GM12892 (cell line): ENCODE measurements around the gene ABCG5.

Experiments used
- DNase-seq: peaks from one replicate; pipeline ENCODE4 v3.0.0; 2011; ENCODE audit not compliant: insufficient read length
- FAIRE-seq: peaks from 2 replicates; lab custom pipeline; 2011; peaks lifted over from hg19 to GRCh38; lab: Jason Lieb, UNC
- POLR2A ChIP-seq: IDR thresholded peaks from 2 replicates; pipeline ENCODE4 v1.6.1; 2011; ENCODE audit warnings: low read depth, low read length, control low read depth
- POLR2AphosphoS5 ChIP-seq: IDR thresholded peaks from 2 replicates; pipeline ENCODE4 v1.6.1; 2011; ENCODE audit warnings: low read depth, low read length, control low read depth
- TAF1 ChIP-seq: IDR thresholded peaks from 2 replicates; pipeline ENCODE4 v1.6.1; 2011; ENCODE audit warnings: low read depth, mild to moderate bottlenecking, control low read depth, low read length, borderline replicate concordance

The ABCG5 gene

DNA sequence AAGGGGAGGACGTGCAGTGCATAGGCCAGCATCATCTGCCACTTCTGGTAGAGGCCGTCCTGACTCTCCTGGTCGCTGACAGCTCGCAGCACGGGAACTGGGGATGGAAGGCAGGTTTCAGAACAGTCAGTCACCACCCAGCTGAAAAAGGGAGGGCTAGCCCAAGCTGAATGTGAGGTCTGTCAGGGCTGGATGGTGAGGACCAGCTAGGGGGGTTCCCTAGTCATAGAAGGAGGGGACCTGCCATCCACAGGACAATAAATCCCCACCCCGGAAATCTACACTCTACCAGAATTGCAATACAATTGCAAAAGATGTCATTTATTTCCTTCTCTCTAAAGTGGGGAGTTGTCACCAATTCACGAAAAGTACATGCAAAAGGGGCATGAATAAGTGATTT is 15.8 kb downstream of the ABCG5 start:
- DNase-seq (no peak), FAIRE-seq (no peak)
- TF ChIP-seq TAF1 (no peak), POLR2AphosphoS5 (no peak), POLR2A (no peak)

DNA sequence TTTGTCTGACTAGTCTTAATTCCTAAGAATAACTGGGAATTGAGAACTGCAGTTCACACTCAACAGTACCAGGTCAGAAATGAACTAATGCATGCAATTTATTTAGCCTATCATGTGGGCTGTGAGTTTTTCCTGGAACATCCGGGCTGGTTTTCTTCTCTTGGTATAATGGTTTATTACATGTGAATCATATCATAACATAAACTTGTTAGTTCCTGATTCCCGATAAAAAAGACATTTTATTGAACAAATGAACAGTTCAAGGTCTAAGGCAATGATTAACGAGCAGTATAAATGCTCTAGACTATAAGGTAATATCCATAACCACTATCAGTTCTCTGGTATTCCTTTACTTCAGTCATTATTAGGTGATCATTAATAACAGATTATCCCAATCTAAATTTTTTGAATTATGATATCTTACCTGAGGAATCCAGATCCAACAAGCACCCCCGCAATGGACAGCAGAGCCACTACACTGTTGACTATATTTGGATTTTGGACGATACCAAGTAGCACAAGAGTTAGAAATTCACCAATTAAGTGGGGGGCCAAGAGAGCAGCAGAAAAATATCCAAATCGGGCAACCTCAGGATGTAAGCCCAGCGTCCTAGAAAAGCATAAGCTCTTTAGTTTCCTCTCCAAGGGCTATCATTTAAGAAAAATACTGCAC is 19.0 kb downstream of the ABCG5 start:
- DNase-seq, result no peak
- no peak for TF ChIP-seq POLR2AphosphoS5
- no peak for TF ChIP-seq TAF1
- no peak for TF ChIP-seq POLR2A
- FAIRE-seq, result no peak

DNA sequence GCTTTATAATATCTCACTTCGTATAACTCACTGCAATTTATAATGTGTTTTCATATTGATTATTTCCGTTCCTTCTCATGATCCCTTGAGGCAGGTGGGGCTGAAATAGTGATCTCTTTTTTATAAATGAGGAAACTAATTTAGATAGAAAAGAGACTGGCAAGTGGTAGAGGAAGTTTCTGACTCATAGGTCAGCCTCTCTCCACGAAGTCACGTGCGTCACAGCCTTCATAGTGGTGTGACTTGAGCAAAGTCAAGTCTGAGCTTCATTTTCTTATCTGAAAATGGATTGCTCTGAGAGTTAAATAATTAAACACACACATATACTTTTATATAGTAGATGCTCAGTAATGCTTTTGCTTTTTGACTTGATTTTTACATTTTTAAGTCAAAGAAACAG is 19.9 kb downstream of the ABCG5 start:
- FAIRE-seq (no peak), DNase-seq (no peak)
- no peak for TF ChIP-seq POLR2A
- no peak for TF ChIP-seq POLR2AphosphoS5
- TF ChIP-seq TAF1, result no peak

DNA sequence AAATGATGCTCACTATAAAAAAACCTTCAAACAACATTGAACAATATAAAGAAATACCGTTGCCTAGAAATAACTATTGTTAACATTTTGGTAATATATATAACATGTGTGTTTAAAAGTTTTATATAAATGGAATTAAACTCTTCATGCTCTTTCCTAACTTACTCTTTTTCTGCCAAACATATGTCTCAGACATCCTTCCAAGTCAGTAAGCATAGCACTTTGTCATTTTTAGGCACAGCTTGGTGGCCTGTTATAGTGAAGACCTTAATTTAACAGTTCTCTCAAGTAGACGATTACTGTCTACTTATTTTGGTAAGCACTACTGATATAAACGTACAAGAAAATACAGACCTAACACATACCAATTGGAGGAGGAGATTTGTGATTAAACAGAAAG is 23.9 kb downstream of the ABCG5 start:
- FAIRE-seq (no peak), DNase-seq (no peak)
- no peak for TF ChIP-seq TAF1

- FAIRE-seq, result no peak
- no peak for DNase-seq
- TF ChIP-seq TAF1 (no peak), POLR2AphosphoS5 (no peak), POLR2A (no peak)
Measured at GRCh38 chr2:43812947-43813346, 25.7 kb downstream of the ABCG5 start.

DNA sequence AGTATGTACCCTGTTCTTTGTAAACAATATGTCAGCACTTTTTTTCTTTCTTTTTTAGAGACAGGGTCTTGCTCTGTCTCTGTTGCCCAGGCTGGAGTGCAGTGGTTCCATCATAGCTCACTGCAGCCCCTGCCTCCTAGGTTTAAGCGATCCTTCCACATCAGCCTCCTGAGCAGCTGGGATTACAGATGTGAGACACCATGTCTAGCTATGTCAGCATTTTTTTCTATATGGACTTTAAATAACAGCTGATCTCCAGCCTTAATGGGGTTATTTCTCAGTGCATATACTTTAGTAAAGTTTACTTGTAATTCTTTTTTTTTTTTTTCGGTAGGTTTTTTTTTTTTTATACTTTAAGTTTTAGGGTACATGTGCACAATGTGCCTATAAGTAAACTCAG is 26.6 kb downstream of the ABCG5 start:
- no peak for FAIRE-seq
- DNase-seq, result no peak
- TF ChIP-seq TAF1 (no peak), POLR2AphosphoS5 (no peak), POLR2A (no peak)

DNA sequence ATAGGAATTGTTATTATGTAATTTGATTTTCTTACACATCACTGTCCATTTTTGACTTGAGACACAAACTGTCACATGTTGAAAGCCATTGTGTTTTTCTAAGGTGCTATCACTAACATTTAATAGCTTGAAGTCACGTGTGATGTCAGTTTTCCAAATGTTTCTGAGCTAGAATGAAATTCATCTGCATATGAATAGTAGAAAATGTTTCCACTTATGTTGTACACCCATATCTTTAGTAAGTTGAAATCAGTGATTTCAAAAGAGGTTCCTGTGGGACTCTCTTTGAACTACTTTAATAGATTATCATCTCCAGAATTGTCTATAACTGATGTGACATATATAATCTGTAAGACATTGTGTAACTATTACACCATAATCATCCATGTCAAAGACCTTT is 27.8 kb downstream of the ABCG5 start:
- FAIRE-seq, result no peak
- DNase-seq, result no peak
- TF ChIP-seq POLR2A (no peak), TAF1 (no peak), POLR2AphosphoS5 (no peak)

DNA sequence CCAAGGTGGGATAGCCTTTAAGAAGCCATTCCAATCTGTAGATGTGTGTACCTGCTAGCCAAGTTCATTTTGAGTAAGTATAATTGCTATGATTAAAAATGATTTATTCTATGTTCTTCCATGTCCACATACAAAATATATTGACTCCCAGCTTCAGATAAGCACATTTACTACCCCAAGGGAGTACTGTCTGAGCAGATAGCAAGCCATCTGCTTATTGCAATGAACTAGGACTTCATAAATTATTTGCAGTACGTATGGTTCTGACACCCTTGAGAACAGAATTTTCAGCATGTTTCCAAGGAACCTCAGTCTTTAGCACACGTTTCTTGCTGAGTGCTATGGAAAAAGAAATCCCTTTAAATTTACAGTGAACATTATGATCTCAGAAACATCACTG is 28.2 kb downstream of the ABCG5 start:
- no peak for DNase-seq
- TF ChIP-seq POLR2A (no peak), POLR2AphosphoS5 (no peak), TAF1 (no peak)
- FAIRE-seq, result no peak

GRCh38 chr2:43806719-43807031 is 32.0 kb downstream of the ABCG5 start:
- TF ChIP-seq POLR2A (no peak), TAF1 (no peak), POLR2AphosphoS5 (no peak)
- FAIRE-seq, result no peak

GRCh38 chr2:43803113-43803512 is 35.5 kb downstream of the ABCG5 start:
- DNase-seq (no peak), FAIRE-seq (no peak)
- TF ChIP-seq TAF1 (no peak), POLR2A (no peak), POLR2AphosphoS5 (no peak)

More at GRCh38 chr2:43806719-43807031, 32.0 kb downstream of the ABCG5 start:
- no peak for DNase-seq

DNA sequence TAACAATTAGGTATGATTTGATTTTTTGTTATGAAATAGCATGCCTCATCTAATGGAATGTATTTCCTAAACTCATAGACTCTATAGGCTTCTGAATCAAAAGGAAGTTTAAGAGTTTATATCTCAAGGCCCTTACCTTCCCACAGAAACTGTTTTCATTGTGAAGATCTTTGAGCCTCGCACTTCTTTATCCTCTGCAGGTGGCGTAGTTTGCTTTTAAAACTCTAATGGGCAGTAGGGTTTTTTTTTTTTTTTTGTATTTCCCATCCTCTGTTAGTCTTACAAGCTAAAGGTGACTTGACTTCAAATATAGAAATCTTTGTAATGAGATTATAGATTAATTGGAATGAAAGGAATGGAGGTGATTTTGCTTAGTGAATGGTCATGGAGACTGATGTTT is 36.5 kb downstream of the ABCG5 start:
- DNase-seq (no peak), FAIRE-seq (no peak)
- no peak for TF ChIP-seq POLR2AphosphoS5
- no peak for TF ChIP-seq POLR2A
- TF ChIP-seq TAF1, result no peak

- TF ChIP-seq POLR2AphosphoS5 (no peak), POLR2A (no peak), TAF1 (no peak)
- DNase-seq (no peak), FAIRE-seq (no peak)
Measured at GRCh38 chr2:43800894-43801293, 37.7 kb downstream of the ABCG5 start.
